ENCODE results near the gene ATAD1.
"Not testable (repeated sequence)": the region's sequence is repeated elsewhere in the genome, so short reads cannot be mapped to it uniquely, and the experiment has no call there.

- TF ChIP-seq CTCF (IDR thresholded peaks at IDR 0.05; ENCODE audit: insufficient read depth, low read depth, low read length); EZH2 (IDR thresholded peaks at IDR 0.05; ENCODE audit: insufficient read depth, low read length): not testable (repeated sequence)
Measured at GRCh38 chr10:87748244-87748643, 69.8 kb downstream of the ATAD1 start.

Measured in astrocyte (in vitro differentiated cells and primary cell).